GM18520 (cell line): ENCODE results near the gene FOXK1.
"Not testable (repeated sequence)": the region's sequence is repeated elsewhere in the genome, so short reads cannot be mapped to it uniquely, and the experiment has no call there.

Experiments
- ATAC-seq: cut with Tn5 transposase; IDR thresholded peaks from one replicate; pipeline ENCODE4 v1.9.1; 2021; ENCODE audit not compliant: unreplicated experiment

Gene FOXK1

GRCh38 chr7:4796453-4796852, 114.4 kb downstream of the FOXK1 start:
- ATAC-seq: no peak

GRCh38 chr7:4797858-4798705, 116.0 kb downstream of the FOXK1 start:
- no peak for ATAC-seq

- ATAC-seq: no peak
These were observed 116.7 kb downstream of the FOXK1 start for GRCh38 chr7:4798706-4799235.

- no peak for ATAC-seq
These were observed 117.6 kb downstream of the FOXK1 start for GRCh38 chr7:4799508-4800268.

GRCh38 chr7:4800487-4800886, 118.4 kb downstream of the FOXK1 start:
- ATAC-seq: no peak

GRCh38 chr7:4800926-4801838, 119.1 kb downstream of the FOXK1 start:
- ATAC-seq: no peak

GRCh38 chr7:4801839-4802231, 119.7 kb downstream of the FOXK1 start:
- ATAC-seq: no peak

GRCh38 chr7:4802577-4802976, 120.5 kb downstream of the FOXK1 start:
- ATAC-seq: not testable (repeated sequence)

GRCh38 chr7:4803397-4804241, 121.5 kb downstream of the FOXK1 start:
- ATAC-seq: no peak

GRCh38 chr7:4805110-4805983, 123.3 kb downstream of the FOXK1 start:
- ATAC-seq: no peak

- no peak for ATAC-seq
These were observed 123.8 kb downstream of the FOXK1 start for GRCh38 chr7:4805984-4806300.

GRCh38 chr7:4806983-4807597, 125.0 kb downstream of the FOXK1 start:
- no peak for ATAC-seq

GRCh38 chr7:4807598-4808016, 125.5 kb downstream of the FOXK1 start:
- ATAC-seq: no peak

- ATAC-seq: no peak
These were observed 125.9 kb downstream of the FOXK1 start for GRCh38 chr7:4808026-4808425.

- no peak for ATAC-seq
These were observed 126.5 kb downstream of the FOXK1 start for GRCh38 chr7:4808565-4808964.

GRCh38 chr7:4809091-4809591, 127.0 kb downstream of the FOXK1 start:
- no peak for ATAC-seq

- ATAC-seq: no peak
These were observed 127.6 kb downstream of the FOXK1 start for GRCh38 chr7:4809666-4810065.

GRCh38 chr7:4814433-4814832, 132.3 kb downstream of the FOXK1 start:
- ATAC-seq: no peak

GRCh38 chr7:4815121-4815520, 133.0 kb downstream of the FOXK1 start:
- no peak for ATAC-seq
